Stimulated activated CD4-positive, alpha-beta T cell treated with anti-CD3 and anti-CD28 coated beads, Interleukin-1b, Interleukin-23, amount 100 ng/mL, for 4 hours (primary cell): Measurements from ENCODE around the gene FALEC.
"Not testable (repeated sequence)": the region's sequence is repeated elsewhere in the genome, so short reads cannot be mapped to it uniquely, and the experiment has no call there.

Experiments
- DNase-seq, 2 donors: peaks; one replicate each; pipeline ENCODE4 v3.0.0-alpha.2; 2020; ENCODE audit warnings: low read depth in 2 of 2

FALEC gene

GRCh38 chr1:150558761-150559655 is 43.5 kb downstream of the FALEC start:
- no peak for DNase-seq

- no peak for DNase-seq
Observed at GRCh38 chr1:150559656-150560010, 44.1 kb downstream of the FALEC start.

GRCh38 chr1:150560011-150560438 is 44.5 kb downstream of the FALEC start:
- peak; percentile 58 to 70 for DNase-seq

GRCh38 chr1:150560576-150561253 is 45.2 kb downstream of the FALEC start:
- DNase-seq, result peak; percentile 72 to 78

- DNase-seq, result peak in 1 of 2 donors; percentile 52
Observed at GRCh38 chr1:150561254-150561973, 45.9 kb downstream of the FALEC start.

- DNase-seq, result peak; percentile 79 to 81
Observed at GRCh38 chr1:150561974-150562445, 46.5 kb downstream of the FALEC start.

GRCh38 chr1:150562446-150563339 is 47.1 kb downstream of the FALEC start:
- DNase-seq, result peak in 1 of 2 donors; percentile 46

- DNase-seq, result no peak
Observed at GRCh38 chr1:150563340-150564038, 47.9 kb downstream of the FALEC start.

- DNase-seq, result no peak
Observed at GRCh38 chr1:150564051-150564991, 48.8 kb downstream of the FALEC start.

- DNase-seq, result not testable (repeated sequence)
Observed at GRCh38 chr1:150565240-150565991, 49.9 kb downstream of the FALEC start.

- no peak for DNase-seq
Observed at GRCh38 chr1:150566589-150567340, 51.2 kb downstream of the FALEC start.

GRCh38 chr1:150567341-150567716 is 51.8 kb downstream of the FALEC start:
- no peak for DNase-seq

GRCh38 chr1:150567717-150568593 is 52.4 kb downstream of the FALEC start:
- no peak for DNase-seq

GRCh38 chr1:150568594-150568966 is 53.0 kb downstream of the FALEC start:
- no peak for DNase-seq

GRCh38 chr1:150572918-150573647 is 57.5 kb downstream of the FALEC start:
- DNase-seq, result no peak

GRCh38 chr1:150573648-150574071 is 58.1 kb downstream of the FALEC start:
- not testable (repeated sequence) for DNase-seq
